Measurements from ENCODE around the gene LGALS1. TPM values are rescaled to one million over a fixed set of nuclear protein-coding genes. Genes with fewer than 3 reads are reported as not detected.
"Not testable (repeated sequence)": the region's sequence is repeated elsewhere in the genome, so short reads cannot be mapped to it uniquely, and the experiment has no call there.

The LGALS1 gene
- total RNA-seq, 2 donors from 2014 or later = 1,410 to 2,076 TPM

DNA sequence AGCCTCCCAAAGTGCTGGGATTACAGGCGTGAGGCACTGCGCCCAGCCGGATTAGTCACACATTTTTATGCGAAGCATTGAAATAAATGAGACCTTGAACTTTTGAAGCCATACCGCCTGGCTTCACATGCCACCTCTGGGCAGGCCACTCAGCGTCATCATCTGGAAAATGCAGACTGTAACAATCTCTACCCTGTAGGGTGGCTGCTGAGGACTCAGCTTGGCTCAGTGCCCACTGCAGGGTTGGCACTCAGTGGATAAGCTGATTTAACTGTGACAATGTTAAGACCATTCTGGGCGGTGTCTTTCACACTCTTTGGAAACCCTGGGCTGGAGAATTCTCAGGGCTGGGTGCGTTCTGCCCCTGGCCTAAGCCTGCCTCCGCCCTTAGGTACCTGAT, 27.5 kb upstream of the LGALS1 start:
- Mint-ChIP-seq H3K4me1 (peaks cover 6% of the 10 kb centered on the region), H3K27ac (no peak overlapping the region), H3K27me3 (no peaks in the 10 kb centered on the region), H3K36me3 (ENCODE audit: low read depth) (peaks cover 99% of the 10 kb centered on the region), H3K9me3 (no peaks in the 10 kb centered on the region), H3K4me3 (no peak overlapping the region)
- ATAC-seq (replicated peaks) = no peak

DNA sequence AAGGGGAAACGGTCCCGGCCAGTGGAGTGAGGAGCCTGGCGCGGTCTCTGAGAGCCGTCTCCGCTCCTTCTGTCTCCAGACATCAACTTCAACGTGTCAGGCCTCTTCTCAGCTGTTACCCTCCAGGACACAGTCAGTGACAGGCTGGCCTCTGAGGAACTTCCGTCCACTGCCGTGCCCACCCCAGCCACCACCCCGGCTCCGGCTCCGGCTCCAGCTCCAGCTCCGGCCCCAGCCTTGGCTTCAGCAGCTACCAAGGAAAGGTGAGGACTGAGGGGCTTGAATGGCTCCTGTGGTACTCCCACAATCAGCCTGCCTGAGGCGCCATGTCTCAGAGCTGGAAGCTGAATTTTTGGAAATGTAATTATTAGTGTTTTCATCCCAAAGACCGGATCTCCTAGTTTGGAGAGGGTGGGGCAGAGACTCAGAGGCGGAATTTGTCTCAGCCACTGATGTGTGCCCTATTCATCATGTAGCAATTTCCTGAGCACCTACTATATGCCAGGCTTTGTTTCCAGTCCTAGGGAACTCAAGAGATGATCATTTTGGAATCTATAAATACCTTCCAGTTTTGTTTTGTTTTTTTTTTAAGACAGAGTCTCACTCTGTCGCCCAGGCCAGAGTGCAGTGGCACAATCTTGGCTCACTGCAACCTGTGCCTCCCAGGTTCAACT, 24.8 kb upstream of the LGALS1 start:
- no peaks in the 10 kb centered on the region for H3K4me1 Mint-ChIP-seq
- H3K9me3 Mint-ChIP-seq = no peaks in the 10 kb centered on the region
- H3K27me3 Mint-ChIP-seq = no peaks in the 10 kb centered on the region
- no peak overlapping the region for H3K27ac Mint-ChIP-seq
- H3K36me3 Mint-ChIP-seq (ENCODE audit: low read depth) = peaks cover 93% of the 10 kb centered on the region
- ATAC-seq (replicated peaks) = no peak
- no peak overlapping the region for H3K4me3 Mint-ChIP-seq

DNA sequence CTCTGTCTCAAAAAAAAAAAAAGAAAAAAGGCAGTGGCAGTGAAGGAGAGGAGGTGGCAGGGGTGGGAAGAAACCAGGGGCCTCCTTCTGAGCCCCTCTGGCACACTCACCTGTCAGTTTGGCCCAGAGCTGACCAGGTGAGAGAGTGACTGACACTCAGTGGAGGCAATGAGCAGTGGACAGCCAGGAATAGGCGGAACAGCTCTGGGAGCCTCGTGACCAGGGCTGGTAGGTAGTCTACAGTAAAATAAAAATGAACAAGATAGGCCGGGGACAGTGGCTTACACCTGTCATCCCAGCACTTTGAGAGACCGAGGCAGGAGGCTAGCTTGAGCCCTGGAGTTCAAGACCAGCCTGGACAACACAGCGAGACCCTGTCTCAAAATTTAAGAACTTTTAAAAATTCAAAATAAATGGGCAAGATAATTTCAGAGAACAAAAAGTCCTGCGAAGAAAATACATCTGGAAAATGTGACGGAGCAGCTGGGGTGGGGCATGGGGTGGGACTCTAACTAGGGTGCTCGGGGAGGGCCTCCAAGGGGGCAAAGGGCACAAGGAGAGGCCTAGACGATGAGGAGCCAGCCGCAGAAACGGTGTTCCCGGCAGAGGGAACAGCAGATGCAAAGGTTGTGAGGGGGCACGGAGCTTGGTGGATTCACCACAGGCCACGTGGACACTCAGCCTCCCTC, 20.7 kb upstream of the LGALS1 start:
- Mint-ChIP-seq H3K36me3 (ENCODE audit: low read depth) (peaks cover 75% of the 10 kb centered on the region), H3K27ac (peak overlapping the region; percentile 67), H3K9me3 (no peaks in the 10 kb centered on the region), H3K4me1 (peaks cover 15% of the 10 kb centered on the region), H3K27me3 (no peaks in the 10 kb centered on the region), H3K4me3 (no peak overlapping the region)
- ATAC-seq (replicated peaks) = no peak

DNA sequence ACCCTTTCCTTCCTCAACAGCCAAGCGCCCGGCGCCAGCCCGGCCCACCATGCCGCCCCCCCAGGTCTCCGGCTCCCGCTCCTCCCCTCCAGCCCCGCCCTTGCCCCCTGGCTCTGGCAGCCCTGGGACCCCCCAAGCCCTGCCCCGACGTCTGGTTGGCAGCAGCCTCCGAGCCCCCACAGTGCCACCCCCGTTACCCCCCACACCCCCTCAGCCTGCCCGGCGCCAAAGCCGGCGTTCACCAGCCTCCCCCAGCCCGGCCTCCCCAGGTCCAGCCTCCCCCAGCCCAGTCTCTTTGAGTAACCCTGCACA, 20.2 kb upstream of the LGALS1 start:
- Mint-ChIP-seq H3K4me3 (no peak overlapping the region), H3K9me3 (no peaks in the 10 kb centered on the region), H3K27ac (no peak overlapping the region), H3K27me3 (no peaks in the 10 kb centered on the region), H3K4me1 (peaks cover 20% of the 10 kb centered on the region), H3K36me3 (ENCODE audit: low read depth) (peaks cover 75% of the 10 kb centered on the region)
- ATAC-seq (replicated peaks) = no peak

DNA sequence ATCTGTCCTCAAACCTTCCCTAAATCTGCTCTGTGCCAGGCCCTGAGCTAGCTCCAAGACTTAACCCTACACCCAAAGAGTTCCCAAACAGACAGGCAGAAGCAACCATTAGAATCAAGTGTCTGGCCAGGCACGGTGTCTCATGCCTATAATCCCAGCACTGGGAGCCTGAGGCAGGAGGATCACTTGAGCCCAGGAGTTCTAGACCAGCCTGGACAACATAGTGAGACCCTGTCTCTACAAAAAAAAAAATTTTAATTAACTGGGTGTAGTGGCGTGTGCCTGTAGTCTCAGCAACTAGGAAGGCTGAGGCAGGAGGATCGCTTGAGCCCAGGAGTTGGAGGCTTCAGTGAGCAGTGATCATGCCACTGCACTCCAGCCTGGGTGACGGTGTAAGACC, 18.9 kb upstream of the LGALS1 start:
- H3K4me3 Mint-ChIP-seq; H3K27me3 Mint-ChIP-seq; H3K9me3 Mint-ChIP-seq; ATAC-seq (replicated peaks): not testable (repeated sequence)
- H3K27ac Mint-ChIP-seq = peak overlapping the region; percentile 79
- H3K36me3 Mint-ChIP-seq (ENCODE audit: low read depth) = peaks cover 66% of the 10 kb centered on the region
- peaks cover 31% of the 10 kb centered on the region for H3K4me1 Mint-ChIP-seq

DNA sequence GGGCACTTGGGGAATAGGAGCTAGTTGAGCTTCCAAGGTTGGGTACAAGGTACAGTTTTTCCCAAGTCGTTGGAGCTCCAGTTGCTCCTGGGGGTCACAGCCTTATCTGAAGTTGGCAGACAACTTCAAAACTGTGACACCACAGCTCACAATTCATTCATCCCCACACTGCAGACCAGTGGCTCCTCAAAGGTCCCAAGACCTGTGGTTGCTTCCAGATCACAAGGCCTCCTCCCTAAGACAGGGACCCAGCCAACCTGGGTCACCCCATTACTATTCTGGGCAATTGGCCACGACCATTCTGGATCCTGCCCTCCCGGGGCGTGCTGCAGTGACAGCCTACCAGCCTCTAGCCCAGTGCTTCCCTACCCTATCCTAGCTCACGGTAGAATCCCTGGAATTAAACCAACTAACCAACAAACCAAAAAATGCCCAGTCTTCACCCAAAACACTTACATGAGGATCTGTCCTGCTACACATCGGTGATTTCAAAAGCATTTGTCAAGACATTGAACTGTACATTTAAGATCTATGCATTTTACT, 17.8 kb upstream of the LGALS1 start:
- Mint-ChIP-seq H3K27me3 (no peaks in the 10 kb centered on the region), H3K9me3 (no peaks in the 10 kb centered on the region), H3K27ac (peak overlapping the region; percentile 92), H3K4me3 (peak overlapping the region; percentile 93), H3K4me1 (peaks cover 31% of the 10 kb centered on the region), H3K36me3 (ENCODE audit: low read depth) (peaks cover 62% of the 10 kb centered on the region)
- no peak for ATAC-seq (replicated peaks)

DNA sequence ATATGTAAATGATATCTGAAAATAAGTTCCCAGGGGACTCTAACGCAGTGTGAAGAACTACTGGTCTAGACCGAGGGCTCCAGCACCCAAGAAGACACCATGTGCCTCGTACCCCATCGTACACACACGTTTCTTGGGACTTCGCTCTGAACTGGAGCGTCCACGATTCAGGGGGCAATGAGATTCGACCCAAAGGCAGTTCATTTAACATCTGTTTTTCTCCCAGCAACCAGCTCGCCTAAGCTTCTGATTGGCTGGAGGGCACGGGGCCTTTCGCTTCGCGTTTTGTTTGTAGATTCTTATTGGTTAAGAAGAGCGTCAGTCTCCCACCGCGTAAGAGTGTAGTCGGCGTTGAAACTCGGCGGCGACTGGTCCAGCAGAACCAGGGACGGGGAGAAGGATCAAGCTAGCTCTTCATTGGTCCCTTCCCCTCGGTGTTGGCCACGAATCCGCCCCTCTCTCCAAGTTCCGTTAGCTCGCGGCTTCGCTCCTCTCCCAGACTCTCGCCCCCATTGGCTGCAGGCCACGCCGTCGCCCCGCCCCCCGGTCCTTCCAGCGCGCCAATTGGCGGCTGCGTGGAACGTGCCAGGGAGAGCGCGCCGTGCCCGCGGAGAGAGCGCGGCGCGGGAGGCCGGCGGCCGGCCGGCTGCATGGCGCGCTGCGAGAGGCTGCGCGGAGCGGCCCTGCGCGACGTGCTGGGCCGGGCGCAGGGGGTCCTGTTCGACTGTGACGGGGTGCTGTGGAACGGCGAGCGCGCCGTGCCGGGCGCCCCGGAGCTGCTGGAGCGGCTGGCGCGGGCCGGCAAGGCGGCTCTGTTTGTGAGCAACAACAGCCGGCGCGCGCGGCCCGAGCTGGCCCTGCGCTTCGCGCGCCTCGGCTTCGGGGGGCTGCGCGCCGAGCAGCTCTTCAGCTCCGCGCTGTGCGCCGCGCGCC, 17.0 kb upstream of the LGALS1 start, which contains the start of gene PDXP:
Gene PDXP (plus strand): TSS at position 591 of the 933 bp plus-strand sequence. CDS start 60 bp downstream, at position 651.
- H3K4me3 Mint-ChIP-seq = peak within 1 kb of the TSS; percentile 93
- peak within 1 kb of the TSS; percentile 92 for H3K27ac Mint-ChIP-seq
- peaks cover 31% of the 10 kb centered on the region for H3K4me1 Mint-ChIP-seq
- peaks cover 55% of the 10 kb centered on the region for H3K36me3 Mint-ChIP-seq (ENCODE audit: low read depth)
- ATAC-seq (replicated peaks) = peak; percentile 97
- no peaks in the 10 kb centered on the region for H3K27me3 Mint-ChIP-seq
- H3K9me3 Mint-ChIP-seq = no peaks in the 10 kb centered on the region

DNA sequence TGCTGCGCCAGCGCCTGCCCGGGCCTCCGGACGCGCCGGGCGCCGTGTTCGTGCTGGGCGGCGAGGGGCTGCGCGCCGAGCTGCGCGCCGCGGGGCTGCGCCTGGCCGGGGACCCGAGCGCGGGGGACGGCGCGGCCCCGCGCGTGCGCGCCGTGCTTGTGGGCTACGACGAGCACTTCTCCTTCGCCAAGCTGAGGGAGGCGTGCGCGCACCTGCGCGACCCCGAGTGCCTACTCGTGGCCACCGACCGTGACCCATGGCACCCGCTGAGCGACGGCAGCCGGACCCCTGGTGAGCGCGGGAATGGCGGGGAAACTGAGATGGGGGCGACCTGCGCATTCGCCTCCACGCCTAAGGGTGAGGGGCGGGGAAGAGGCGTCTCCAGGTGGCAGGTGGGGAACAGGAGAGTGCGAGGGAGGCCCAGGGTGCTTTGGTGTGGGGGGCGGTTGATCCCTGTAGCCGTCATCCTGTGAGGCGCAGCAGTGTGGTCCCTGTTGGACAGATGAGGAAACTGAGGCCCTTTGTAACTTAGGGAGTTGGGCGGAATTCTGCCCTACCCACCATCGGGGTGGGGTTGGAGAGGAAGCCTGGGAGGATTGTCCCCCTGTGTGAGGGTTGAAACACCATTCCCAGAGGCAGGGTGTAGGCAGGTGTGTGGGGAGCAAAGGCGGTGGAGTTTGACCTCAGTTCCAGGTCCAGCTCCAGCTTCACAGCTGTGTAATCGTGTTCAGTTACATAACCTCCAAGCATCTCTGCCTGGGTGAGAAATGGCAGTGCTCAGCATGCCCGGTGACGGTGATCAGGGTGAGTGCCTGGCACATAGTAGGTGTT, 16.2 kb upstream of the LGALS1 start:
- Mint-ChIP-seq H3K27me3 (no peaks in the 10 kb centered on the region), H3K9me3 (no peaks in the 10 kb centered on the region), H3K4me1 (peaks cover 31% of the 10 kb centered on the region), H3K4me3 (peak overlapping the region; percentile 93), H3K27ac (peak overlapping the region; percentile 82), H3K36me3 (ENCODE audit: low read depth) (peaks cover 46% of the 10 kb centered on the region)
- ATAC-seq (replicated peaks) = peak; percentile 1

DNA sequence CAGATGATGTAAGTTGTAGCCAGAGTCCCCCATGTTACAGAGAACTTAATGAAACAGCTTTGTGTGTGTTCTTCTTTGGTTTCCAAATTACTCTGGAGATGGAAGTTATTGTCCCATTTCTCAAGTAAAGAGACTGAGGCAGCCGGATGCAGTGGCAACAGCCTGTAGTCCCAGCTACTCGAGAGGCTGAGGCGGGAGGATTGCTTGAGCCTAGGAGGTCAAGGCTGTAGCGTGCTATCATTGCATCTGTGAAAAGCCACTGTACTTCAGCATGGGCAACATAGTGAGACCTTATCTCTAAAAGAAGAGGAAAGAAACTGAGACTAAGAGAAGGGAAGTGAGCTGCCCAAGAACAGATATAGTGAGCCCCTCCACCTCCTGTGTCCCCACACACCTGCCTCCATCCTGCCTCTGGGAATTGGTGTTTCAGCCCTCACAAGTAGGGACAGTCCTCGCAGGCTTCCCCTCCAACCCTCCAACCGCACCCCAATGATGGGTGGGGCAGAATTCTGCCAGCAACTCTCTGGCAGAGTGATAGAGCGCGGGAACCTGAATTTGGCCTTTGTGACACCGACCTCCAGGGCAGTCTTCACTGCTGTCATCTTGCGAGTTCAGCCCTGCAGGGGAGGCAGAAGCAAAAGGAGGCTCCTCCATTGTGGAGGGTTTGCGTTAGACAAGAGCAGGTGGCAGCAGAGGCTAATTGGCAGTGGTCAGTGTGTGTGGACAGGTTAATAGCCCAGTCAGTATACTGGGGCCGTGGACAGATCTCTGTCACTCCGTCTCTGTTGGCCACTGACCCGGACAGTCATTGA, 15.3 kb upstream of the LGALS1 start:
- ATAC-seq (replicated peaks) = no peak
- H3K4me3 Mint-ChIP-seq = peak overlapping the region; percentile 93
- peaks cover 31% of the 10 kb centered on the region for H3K4me1 Mint-ChIP-seq
- no peaks in the 10 kb centered on the region for H3K27me3 Mint-ChIP-seq
- peak overlapping the region; percentile 82 for H3K27ac Mint-ChIP-seq
- no peaks in the 10 kb centered on the region for H3K9me3 Mint-ChIP-seq
- peaks cover 42% of the 10 kb centered on the region for H3K36me3 Mint-ChIP-seq (ENCODE audit: low read depth)

DNA sequence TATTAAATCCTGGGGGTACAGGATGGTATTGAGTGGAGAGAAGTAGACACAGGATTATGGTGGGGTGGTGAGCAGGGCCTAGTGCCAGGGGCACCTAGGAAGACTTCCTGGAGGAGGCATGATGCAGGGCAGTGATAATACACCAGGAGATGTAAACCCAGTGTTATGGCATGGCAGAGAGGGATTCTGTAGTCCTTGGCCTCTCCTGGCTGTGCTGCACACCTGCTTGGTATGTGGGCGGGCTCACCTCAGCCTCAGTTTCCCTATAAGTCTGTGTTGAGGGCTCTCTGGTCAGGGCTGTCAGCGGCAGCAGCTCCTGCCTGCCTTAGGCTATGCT, 14.8 kb upstream of the LGALS1 start:
- Mint-ChIP-seq H3K4me1 (peaks cover 31% of the 10 kb centered on the region), H3K4me3 (peak overlapping the region; percentile 93), H3K36me3 (ENCODE audit: low read depth) (peaks cover 47% of the 10 kb centered on the region), H3K27ac (peak overlapping the region; percentile 82), H3K27me3 (no peaks in the 10 kb centered on the region), H3K9me3 (no peaks in the 10 kb centered on the region)
- no peak for ATAC-seq (replicated peaks)

DNA sequence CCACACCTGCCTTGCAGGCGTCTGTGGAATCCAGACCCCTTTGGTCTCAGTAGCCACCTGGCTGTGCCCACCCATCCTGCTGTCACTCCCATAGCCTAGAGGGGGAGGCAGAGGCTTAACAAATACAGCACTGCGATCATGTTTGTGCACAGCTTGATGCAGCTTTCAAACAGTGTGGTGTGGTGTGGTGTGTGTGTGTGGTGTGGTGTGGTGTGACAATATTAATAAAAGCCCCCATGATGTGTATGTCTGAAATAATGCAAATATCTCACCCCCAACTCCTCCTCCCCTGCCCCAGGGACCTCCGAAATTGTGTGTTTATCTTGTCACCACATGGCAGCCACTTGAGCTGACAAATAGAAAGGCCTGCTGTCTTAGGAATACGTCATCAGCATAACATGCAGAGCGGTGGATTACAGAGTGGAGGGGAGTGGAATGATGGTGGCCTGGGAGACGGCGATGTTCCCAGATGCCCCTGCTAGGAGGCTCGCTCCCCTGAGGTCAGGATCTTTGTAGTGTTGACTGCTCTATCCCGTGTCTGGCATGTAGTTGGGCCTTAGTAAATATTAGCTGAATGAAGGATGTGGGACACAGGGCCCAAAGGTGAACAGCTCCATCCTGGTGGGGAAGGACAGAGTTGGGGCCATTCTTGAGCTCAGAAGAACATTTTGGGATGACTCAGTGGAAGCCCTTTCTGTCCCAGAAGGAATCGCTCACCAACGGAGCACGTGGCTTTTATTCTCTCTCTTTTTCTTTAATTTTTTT, 14.1 kb upstream of the LGALS1 start:
- H3K36me3 Mint-ChIP-seq (ENCODE audit: low read depth) = peaks cover 47% of the 10 kb centered on the region
- no peaks in the 10 kb centered on the region for H3K27me3 Mint-ChIP-seq
- H3K4me3 Mint-ChIP-seq = peak overlapping the region; percentile 93
- H3K9me3 Mint-ChIP-seq = no peaks in the 10 kb centered on the region
- peaks cover 28% of the 10 kb centered on the region for H3K4me1 Mint-ChIP-seq
- peak overlapping the region; percentile 14 for H3K27ac Mint-ChIP-seq
- no peak for ATAC-seq (replicated peaks)

DNA sequence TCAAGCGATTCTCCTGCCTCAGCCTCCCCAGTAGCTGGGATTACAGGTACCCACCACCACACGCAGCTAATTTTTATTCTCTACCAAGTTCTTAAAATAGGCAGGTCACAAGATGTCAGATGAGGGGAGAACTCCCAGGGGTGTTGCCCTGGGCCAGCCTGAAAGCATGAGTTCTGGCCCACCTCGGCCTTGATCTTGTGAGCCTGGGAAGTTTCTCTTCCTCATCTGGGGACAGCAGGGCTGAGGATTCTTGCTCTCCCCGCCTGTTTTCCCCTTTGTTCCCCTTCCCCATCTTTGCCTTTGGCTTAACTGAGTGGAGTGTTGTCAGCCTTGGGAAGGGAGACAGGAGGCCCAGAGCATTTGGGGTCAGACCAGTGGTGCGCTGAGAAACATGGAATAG, 13.4 kb upstream of the LGALS1 start:
- H3K27me3 Mint-ChIP-seq = no peaks in the 10 kb centered on the region
- peaks cover 52% of the 10 kb centered on the region for H3K36me3 Mint-ChIP-seq (ENCODE audit: low read depth)
- H3K27ac Mint-ChIP-seq = no peak overlapping the region
- ATAC-seq (replicated peaks) = no peak
- H3K4me3 Mint-ChIP-seq = no peak overlapping the region
- peaks cover 26% of the 10 kb centered on the region for H3K4me1 Mint-ChIP-seq
- no peaks in the 10 kb centered on the region for H3K9me3 Mint-ChIP-seq

All from activated T-helper 17 cell treated with anti-CD3 and anti-CD28 coated beads, Interleukin-2, amount 50 U/mL, for 72 hours (primary cell).